GM19328 (cell line): Measurements from ENCODE around the gene C17orf58.
"Not testable (repeated sequence)": the region's sequence is repeated elsewhere in the genome, so short reads cannot be mapped to it uniquely, and the experiment has no call there.

Experiments used
- ATAC-seq: cut with Tn5 transposase; IDR thresholded peaks from one replicate; pipeline ENCODE4 v1.9.1; 2021; ENCODE audit warnings: mild to moderate bottlenecking, moderate library complexity; ENCODE audit not compliant: unreplicated experiment

The C17orf58 gene

GRCh38 chr17:67996301-67997171 is at the start of gene C17orf58:
TSS of gene C17orf58 (minus strand) at chr17:67996469. CDS start at chr17:67996198, 271 bp downstream.
- not testable (repeated sequence) for ATAC-seq

- ATAC-seq: no peak
Observed at GRCh38 chr17:68036304-68037147, 40.3 kb upstream of the C17orf58 start.

- ATAC-seq: peak; percentile 94
Observed at GRCh38 chr17:68035523-68036303, 39.4 kb upstream of the C17orf58 start, which contains the start of gene KPNA2. TSS of gene KPNA2 (plus strand) at chr17:68035735. CDS start at chr17:68037133, 1,398 bp downstream.

GRCh38 chr17:68035131-68035522 is 38.9 kb upstream of the C17orf58 start:
- peak; percentile 88 for ATAC-seq

DNA sequence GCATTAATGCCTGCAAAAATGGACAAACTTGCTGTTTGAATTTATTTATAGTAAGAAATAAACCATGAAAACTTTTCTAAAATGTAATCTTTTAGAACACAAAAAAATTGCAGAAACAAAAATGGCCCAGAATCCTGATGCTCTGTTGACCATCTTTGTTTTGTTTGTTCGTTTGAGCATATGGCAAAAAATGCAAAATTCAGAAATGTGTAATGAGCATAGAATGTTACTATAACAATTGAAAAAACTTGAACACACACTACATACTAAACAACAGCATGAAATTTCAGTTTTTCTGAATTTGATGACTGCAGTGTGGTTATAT is 38.1 kb upstream of the C17orf58 start:
- ATAC-seq: no peak

DNA sequence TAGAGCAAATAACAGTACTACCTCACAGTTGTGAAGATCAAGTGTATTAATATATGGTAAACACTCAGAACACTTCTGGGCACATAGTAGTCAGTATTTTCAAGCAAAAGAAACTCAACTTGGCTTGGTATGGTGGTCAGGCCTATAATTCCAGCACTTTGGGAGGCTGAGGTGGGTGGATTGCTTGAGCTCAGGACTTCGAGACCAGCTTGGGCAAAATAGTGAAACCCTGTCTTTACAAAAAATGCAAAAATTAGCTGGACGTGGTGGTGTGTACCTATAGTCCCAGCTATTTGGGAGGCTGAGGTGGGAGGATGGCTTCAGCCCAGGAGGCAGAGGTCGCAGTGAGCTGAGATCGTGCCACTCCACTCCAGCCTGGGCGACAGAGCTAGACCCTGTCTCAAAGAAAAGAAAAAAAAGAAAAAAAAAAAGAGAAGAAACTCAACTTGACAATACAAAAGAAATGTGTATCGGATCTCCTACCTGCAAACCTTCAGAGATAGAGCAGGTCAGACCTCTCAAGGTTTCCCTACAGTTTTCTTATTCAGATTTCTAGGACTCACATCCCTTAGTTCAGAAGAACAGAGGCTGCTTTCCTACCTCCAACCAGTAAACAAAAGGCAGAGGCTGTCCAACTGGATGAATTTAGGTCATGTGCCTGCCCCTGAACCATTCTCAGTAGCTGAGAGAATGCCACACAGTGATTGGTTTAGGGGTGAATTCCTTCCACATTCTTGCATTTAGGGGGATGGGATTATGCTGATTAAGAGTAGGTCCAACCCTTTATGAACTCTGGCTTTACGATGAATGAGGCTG is 37.6 kb upstream of the C17orf58 start:
- ATAC-seq: no peak

DNA sequence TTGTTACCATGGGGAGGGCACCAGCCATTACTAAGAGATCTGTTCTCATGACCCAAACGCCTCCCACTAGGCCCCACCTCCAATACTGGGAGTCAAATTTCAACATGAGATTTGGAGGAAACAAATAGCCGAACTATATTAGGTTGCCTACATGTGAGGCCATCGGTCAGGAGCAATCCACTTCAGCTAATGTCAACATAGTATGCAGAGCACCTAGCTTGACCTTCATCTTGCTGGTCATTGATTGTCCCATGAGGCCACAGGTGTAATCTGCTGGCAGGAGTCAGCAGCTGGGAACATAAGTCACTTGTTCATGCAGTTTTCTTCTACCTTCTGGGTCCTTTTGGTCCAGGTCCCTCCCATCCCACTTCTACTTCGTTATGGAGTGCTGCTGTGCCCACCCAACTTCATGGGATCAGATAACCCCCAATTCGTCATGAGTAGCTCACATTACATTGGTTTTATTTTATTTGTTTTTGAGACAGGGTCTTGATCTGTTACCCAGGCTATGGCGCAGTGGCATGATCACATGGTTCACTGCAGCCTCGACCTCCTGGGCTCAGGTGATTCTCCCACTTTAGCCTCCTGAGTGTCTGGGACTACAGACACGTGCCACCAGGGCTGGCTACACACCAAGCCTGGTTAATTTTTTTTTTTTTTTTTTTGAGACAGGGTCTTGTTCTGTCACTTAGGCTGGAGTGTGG is 33.4 kb upstream of the C17orf58 start:
- no peak for ATAC-seq

GRCh38 chr17:68022547-68022946 is 26.3 kb upstream of the C17orf58 start:
- ATAC-seq: not testable (repeated sequence)

GRCh38 chr17:68021963-68022362 is 25.7 kb upstream of the C17orf58 start:
- ATAC-seq: no peak

GRCh38 chr17:68020791-68021190 is 24.5 kb upstream of the C17orf58 start:
- not testable (repeated sequence) for ATAC-seq

DNA sequence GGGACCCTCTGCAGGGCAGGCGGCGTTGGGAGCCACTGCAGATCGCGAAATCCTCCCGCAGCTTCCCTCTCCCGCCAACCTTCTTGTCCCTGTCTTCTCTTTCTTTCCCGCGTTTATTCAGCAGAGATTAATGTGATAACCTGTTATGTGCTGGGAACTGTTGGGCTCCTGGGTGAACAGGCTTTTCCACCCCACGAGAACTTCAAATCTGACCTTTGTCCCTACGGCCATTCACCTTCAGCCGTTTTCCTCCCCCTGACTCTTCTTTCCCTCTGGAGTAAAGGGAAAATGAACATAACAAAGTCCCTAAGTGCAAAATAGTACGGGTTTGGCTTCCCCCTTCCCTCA is 24.1 kb upstream of the C17orf58 start:
- no peak for ATAC-seq

DNA sequence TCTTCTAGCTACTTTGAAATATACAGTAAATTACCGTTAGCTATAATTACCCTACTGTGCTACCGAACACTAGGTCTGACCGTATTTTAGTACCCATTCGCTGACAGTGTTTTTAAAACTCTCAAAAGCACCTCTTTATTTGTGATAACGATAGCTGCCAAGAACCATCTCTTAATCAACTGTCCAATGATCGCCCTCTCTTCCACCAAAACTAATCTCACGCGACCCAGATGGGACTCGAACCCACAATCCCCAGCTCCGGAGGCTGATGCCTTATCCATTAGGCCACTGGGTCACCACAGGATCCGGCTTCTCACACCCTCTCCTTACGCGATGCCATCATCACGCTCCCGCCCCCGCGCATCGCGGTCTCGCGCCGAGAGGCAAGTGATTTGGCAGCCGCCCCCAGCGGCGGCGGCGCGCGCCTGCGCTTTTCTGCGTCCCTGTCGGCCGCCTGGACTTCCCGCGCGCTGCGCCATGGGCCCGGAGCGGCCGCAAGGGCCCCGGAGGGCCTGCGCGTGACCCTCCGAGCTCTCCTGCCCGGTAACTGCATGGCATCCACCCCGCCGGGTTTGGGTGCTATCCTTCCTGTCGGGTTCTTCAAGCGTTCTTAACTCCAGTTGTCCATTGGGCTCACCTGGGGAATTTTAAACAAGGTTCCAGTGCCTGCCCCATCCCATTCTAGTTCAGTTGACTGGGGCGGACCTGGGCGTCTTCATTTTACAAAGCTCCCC is 23.6 kb upstream of the C17orf58 start:
- peak; percentile 86 for ATAC-seq

- ATAC-seq: no peak
Observed at GRCh38 chr17:68019336-68019674, 23.0 kb upstream of the C17orf58 start.

DNA sequence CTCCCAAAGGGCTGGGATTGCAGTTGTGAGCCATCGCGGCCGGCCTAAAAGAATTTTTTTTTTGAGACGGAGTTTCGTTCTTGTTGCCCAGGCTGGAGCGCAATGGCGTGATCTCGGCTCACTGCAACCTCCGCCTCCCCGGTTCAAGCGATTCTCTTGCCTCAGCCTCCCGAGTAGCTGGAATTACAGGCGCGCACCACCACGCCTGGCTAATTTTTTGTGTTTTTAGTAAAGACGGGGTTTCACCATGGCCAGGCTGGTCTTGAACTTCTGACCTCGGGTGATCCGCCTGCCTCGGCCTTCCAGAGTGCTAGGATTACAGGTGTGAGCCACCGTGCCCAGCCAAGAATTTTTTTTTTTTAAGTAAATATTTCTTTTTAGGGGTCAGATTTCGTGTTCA is 22.2 kb upstream of the C17orf58 start:
- ATAC-seq: not testable (repeated sequence)

- no peak for ATAC-seq
Observed at GRCh38 chr17:68016838-68017237, 20.6 kb upstream of the C17orf58 start.

DNA sequence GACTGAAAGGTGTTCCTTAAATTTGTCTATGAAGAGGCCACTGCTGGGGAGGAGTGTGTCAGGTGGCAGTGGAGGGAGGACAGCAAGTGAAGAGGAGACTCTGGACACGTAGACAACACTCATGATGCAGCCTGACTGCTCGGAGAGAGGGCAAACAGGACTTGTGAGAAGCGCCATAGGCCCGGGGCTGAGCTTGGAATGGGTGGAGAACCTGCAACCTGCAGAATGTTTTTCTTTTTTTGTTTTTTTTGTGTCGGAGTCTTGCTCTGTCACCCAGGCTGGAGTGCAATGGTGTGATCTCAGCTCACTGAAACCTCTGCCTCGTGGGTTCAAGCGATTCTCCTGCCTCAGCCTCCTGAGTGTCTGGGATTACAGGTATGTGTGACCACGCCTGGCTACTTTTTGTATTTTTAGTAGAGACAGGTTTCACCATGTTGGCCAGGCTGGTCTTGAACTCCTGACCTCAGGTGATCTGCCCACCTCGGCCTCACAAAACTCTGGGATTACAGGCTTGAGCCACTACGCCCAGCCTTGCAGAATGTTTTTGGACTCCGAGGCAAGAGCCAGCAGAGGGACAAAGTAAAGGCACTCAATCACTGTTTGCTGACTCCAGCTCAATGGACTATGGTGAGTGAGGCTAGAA is 18.9 kb upstream of the C17orf58 start:
- ATAC-seq: no peak

DNA sequence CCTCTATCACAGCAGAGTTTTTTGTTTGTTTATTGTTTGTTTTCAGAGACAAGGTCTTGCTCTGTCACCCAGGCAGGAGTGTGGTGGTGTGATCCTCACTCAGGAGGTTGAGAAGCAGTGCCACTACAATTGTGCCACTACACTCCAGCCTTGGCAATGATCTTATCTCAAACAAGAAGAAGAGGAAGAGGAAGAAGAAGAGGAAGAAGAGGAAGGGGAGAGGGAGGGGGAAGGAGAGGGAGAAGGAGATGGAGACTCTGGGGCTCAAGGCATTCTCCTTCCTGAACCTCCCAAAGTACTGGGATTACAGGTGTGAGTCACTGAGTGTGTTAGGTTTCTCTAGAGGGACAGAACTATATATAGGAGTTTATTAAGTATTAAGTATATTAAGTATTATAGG is 17.1 kb upstream of the C17orf58 start:
- ATAC-seq: no peak

DNA sequence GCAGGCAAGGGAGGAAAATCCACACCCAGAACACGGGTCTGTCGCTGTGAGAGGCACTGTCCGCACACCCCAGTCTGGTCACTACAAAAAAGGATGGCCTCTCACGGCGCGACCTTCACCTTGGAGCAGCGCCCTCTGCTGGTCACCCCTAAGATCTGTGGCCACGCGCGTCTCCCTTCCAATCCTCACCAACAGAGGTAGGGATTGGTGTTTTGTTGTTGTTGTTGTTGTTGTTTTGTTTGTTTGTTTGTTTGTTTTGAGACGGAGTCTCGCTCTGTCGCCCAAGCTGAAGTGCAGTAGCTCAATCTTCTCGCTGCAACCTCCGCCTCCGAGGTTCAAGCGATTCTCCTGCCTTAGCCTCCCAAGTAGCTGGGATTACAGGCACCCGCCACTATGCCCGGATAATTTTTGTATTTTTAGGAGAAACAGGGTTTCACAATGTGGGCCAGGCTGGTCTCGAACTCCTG is 15.0 kb upstream of the C17orf58 start:
- ATAC-seq: no peak

GRCh38 chr17:68006797-68007196 is 10.5 kb upstream of the C17orf58 start:
- no peak for ATAC-seq
